ENCODE data around the gene SFXN4.
"Not testable (repeated sequence)": the region's sequence is repeated elsewhere in the genome, so short reads cannot be mapped to it uniquely, and the experiment has no call there.

The SFXN4 gene

GRCh38 chr10:119107771-119108170 lies 57.7 kb downstream of the SFXN4 start:
- not testable (repeated sequence) for DNase-seq

GRCh38 chr10:119107106-119107505 lies 58.4 kb downstream of the SFXN4 start:
- DNase-seq, result not testable (repeated sequence)

GRCh38 chr10:119105899-119106298 lies 59.6 kb downstream of the SFXN4 start:
- not testable (repeated sequence) for DNase-seq

- no peak for DNase-seq
Measured at GRCh38 chr10:119105155-119105554, 60.4 kb downstream of the SFXN4 start.

GRCh38 chr10:119104654-119105015 lies 60.9 kb downstream of the SFXN4 start:
- DNase-seq, result peak; percentile 66

- peak; percentile 97 for DNase-seq
Measured at GRCh38 chr10:119103903-119104653, 61.4 kb downstream of the SFXN4 start, which contains the start of gene DENND10. DENND10 (plus strand) TSS chr10:119104113; CDS start chr10:119104143, 30 bp downstream.

GRCh38 chr10:119103241-119103902 lies 62.1 kb downstream of the SFXN4 start:
- DNase-seq, result no peak

- no peak for DNase-seq
Measured at GRCh38 chr10:119101366-119102098, 64.0 kb downstream of the SFXN4 start.

GRCh38 chr10:119100434-119101238 lies 64.9 kb downstream of the SFXN4 start:
- no peak for DNase-seq

- DNase-seq, result no peak
Measured at GRCh38 chr10:119098576-119098975, 66.9 kb downstream of the SFXN4 start.

- DNase-seq, result not testable (repeated sequence)
Measured at GRCh38 chr10:119096641-119097415, 68.7 kb downstream of the SFXN4 start.

- no peak for DNase-seq
Measured at GRCh38 chr10:119095640-119096039, 69.9 kb downstream of the SFXN4 start.

GRCh38 chr10:119090968-119091367 lies 74.5 kb downstream of the SFXN4 start:
- no peak for DNase-seq

Measured in right kidney (tissue), 1 donor.